Kidney epithelial cell (primary cell): Measurements from ENCODE around the gene AAK1. TPM values are rescaled to one million over a fixed set of nuclear protein-coding genes. Genes with fewer than 3 reads are reported as not detected.
"Not testable (repeated sequence)": the region's sequence is repeated elsewhere in the genome, so short reads cannot be mapped to it uniquely, and the experiment has no call there.

ENCODE experiments used
- DNase-seq: peaks from one replicate; pipeline ENCODE4 v3.0.0-alpha.2; 2010; ENCODE audit warnings: low read depth
- H3K27me3 ChIP-seq: 2 replicates; pipeline ENCODE4 v1.6.0; 2011; ENCODE audit warnings: low read length; ENCODE audit not compliant: control insufficient read depth, insufficient read depth
- H3K36me3 ChIP-seq: 2 replicates; pipeline ENCODE4 v1.5.1; 2011; ENCODE audit warnings: low read length; ENCODE audit not compliant: control insufficient read depth, insufficient read depth
- H3K4me3 ChIP-seq: 2 replicates; pipeline ENCODE4 v1.5.1; 2011; ENCODE audit warnings: low read depth, mild to moderate bottlenecking, control low read depth, low read length
- total RNA-seq: library from RNA; depleted of rRNA; stranded (reverse); fragments of >200 nt; gene quantifications from 2 replicates; pipeline ENCODE4 v1.2.3, GENCODE V29; 2015
- TF ChIP-seq, protein P1 (sequence below): IDR thresholded peaks from 2 replicates; pipeline ENCODE4 v1.5.1; 2011; ENCODE audit warnings: mild to moderate bottlenecking, moderate library complexity, low read length, control low read depth, inconsistent platforms; ENCODE audit not compliant: insufficient read depth, poor library complexity, severe bottlenecking

The AAK1 gene
- total RNA-seq, 1 donor from 2014 or later, result 32.5 TPM

DNA sequence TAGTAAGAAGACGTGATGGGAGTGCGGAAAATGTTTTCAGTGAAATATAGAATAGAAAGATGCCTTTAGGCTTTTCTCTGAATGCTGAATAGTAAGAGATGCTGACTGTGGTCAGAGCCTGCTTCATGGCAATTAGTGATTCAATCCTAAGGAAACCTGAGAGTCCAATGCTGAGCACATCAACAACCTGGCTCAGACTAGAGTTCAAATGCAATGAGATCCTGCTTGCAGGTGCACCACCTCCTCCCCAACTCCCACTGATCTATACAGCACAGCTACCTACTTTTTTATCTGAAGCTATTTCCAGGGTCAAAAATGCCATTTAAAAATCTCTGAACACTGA is 65.4 kb downstream of the AAK1 start:
- no peak overlapping the region for H3K4me3 ChIP-seq
- TF ChIP-seq, protein P1, sequence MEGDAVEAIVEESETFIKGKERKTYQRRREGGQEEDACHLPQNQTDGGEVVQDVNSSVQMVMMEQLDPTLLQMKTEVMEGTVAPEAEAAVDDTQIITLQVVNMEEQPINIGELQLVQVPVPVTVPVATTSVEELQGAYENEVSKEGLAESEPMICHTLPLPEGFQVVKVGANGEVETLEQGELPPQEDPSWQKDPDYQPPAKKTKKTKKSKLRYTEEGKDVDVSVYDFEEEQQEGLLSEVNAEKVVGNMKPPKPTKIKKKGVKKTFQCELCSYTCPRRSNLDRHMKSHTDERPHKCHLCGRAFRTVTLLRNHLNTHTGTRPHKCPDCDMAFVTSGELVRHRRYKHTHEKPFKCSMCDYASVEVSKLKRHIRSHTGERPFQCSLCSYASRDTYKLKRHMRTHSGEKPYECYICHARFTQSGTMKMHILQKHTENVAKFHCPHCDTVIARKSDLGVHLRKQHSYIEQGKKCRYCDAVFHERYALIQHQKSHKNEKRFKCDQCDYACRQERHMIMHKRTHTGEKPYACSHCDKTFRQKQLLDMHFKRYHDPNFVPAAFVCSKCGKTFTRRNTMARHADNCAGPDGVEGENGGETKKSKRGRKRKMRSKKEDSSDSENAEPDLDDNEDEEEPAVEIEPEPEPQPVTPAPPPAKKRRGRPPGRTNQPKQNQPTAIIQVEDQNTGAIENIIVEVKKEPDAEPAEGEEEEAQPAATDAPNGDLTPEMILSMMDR, result no peak
- no peak for DNase-seq
- no peaks in the 10 kb centered on the region for H3K27me3 ChIP-seq
- no peaks in the 10 kb centered on the region for H3K36me3 ChIP-seq

DNA sequence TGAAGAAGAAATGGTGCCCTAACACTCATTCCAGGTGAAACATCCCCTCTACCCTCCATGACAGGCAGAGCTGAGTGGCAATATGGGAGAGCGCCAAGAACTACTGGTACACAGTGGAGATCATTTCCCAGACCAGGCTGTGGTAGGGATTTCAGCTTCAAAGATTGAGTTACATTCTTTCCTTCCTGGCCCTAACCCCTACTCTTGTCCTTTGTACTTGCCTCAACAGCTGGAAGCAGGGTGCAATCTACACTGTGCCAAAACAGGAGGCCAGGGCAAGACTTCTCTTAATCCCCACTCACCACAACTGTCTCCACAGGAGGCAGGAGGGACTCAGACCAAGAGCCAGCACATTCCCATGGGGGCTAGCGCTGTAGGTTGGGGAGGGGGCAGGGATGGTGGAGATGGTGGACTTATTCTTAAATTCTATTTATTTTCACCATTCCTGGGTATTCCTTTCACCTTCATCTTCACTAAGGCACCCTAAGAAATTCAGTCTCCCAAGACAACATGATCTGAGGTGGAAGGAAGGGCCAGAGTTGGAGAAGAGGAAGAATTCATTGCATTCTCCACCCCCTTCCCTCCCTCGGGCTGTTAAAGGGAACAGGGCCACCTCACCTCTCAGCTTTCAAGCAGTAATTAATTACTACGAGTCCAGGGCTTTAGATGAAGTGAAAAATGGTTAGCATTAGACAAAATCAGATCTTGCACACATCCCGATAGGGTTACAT is 65.9 kb downstream of the AAK1 start:
- no peaks in the 10 kb centered on the region for H3K36me3 ChIP-seq

DNA sequence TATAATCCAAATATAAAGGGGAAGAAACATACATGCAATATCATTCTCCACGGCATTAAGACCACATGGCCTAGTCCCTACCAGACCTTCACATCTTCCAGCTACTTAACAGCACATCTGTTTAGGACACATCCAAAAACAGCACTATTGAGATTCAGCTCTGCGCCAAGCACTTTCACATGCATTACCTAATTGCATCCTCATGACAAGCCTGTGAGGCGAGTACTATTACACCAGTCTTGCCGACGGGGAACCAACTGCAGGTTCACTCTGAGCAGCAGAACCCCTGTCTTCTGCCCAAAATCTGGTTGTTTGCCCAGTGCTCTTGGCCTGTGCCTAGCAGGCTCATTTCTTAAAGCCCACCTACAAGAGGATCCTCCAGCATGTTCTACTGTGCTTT is 66.7 kb downstream of the AAK1 start:
- TF ChIP-seq, protein P1, result no peak
- H3K36me3 ChIP-seq, result no peaks in the 10 kb centered on the region
- H3K27me3 ChIP-seq, result no peaks in the 10 kb centered on the region
- no peak overlapping the region for H3K4me3 ChIP-seq
- no peak for DNase-seq

More for the DNA sequence above, 65.9 kb downstream of the AAK1 start:
- TF ChIP-seq, protein P1, result no peak
- no peak for DNase-seq
- Histone ChIP-seq H3K4me3 (no peak overlapping the region), H3K27me3 (no peaks in the 10 kb centered on the region)

DNA sequence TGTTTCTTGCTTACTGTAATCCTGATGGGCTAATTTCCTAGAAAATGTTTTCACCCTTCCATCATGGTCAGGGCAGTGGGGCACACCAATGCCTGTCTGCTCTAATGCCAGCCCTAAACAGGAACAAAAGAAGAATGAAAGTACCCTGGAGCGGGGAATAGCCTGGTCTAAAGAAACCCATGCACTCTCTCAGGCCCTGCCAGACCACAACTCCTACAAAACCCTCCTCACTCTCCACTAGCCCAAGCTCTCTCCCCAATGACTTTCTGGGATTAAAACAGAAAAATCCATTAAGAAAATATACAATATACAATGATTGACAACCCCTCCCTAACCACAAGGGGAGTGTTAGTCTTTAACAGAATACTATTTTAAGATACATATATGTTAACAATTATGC is 67.6 kb downstream of the AAK1 start:
- Histone ChIP-seq H3K36me3 (no peaks in the 10 kb centered on the region), H3K27me3 (no peaks in the 10 kb centered on the region), H3K4me3 (no peak overlapping the region)
- DNase-seq, result no peak
- TF ChIP-seq, protein P1, result no peak

DNA sequence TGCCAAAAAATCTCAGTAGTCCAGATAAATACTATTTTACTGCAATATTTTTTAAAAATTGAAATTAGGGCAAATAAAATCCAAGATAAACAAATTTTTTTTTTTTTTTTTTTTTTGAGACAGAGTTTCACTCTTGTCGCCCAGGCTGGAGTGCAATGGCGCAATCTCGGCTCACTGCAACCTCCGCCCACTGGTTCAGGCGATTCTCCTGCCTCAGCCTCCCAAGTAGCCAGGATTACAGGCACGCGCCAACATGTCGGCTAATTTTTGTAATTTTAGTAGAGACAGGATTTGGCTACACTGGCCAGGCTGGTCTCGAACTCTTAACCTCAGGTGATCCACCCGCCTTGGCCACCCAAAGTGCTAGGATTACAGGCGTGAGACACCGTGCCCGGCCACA is 68.2 kb downstream of the AAK1 start:
- H3K4me3 ChIP-seq, DNase-seq, H3K36me3 ChIP-seq, H3K27me3 ChIP-seq: not testable (repeated sequence)

DNA sequence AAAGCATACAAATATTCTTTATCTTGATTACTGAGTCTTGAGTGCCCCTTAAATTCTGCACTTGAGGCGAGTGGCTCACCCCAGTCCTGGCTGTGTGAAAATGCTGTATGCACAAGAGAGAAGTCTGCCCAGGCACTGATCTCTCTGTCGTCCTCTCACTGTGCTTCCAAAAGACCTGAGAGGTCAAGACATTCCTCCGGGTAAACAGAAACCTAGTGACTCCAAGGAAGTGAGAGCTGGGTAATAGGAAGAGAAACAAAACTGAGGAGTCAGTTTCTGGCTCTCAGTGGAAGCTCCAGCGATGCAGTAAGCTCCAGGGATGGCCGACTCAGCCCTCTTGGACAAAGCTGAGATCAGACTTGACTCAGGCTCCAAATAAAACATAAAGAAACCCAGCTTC is 70.9 kb downstream of the AAK1 start:
- no peak for DNase-seq
- TF ChIP-seq, protein P1, result no peak
- no peak overlapping the region for H3K4me3 ChIP-seq
- H3K27me3 ChIP-seq, result no peaks in the 10 kb centered on the region
- H3K36me3 ChIP-seq, result no peaks in the 10 kb centered on the region
